Activated T-cell treated with anti-CD3 and anti-CD28 coated beads for 24 hours (primary cell): ENCODE results near the gene RAD51B.

Source experiments
- DNase-seq: peaks from one replicate; pipeline ENCODE4 v3.0.0-alpha.2; 2020; ENCODE audit warnings: low read depth

RAD51B gene

DNA sequence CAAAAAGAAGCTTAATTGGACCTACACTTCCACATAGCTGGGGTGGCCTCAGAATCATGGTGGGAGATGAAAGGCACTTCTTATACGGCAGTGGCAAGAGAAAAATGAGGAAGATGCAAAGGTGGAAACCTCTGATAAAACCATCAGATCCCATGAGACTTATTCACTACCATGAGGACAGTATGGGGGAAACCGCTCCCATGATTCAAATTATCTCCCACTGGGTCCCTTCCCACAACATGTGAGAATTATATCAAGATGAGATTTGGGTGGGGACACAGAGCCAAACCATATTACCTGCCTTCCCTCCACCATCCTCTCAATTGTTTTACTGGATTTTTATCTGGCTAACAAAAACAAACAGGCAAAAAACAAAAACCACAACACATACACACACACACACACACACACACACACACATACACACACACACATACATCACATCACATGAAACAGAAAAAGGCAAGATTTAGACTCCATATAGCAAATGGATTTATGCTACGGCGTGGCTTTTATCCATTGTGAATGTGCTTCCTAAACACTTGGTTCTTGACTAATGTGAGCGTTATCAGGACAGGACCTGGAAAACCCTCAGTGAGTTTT lies 906.6 kb downstream of the RAD51B start:
- DNase-seq: no peak

- no peak for DNase-seq
These were observed 907.9 kb downstream of the RAD51B start for GRCh38 chr14:68727315-68728047.

- DNase-seq: no peak
These were observed 908.9 kb downstream of the RAD51B start for GRCh38 chr14:68728342-68729106.

DNA sequence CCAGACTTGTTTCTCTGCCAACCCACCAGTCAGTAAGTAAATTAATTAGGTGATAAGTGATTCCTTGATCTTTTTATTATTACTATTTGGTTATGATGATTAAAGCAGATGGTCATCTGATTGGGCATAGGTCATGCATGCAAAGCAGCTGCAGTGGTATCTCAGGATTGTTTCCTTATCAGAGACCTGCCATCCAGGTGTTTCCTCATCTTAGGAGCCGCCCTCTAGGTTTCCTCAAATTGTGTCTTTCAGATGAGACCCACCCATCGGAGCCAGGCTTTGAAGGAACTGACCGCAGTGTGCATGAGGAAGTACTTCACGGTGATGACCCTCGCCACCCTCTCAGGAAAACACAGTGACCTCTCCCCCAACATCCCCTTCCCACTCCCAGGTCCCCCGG lies 910.0 kb downstream of the RAD51B start:
- DNase-seq: no peak

- no peak for DNase-seq
These were observed 910.8 kb downstream of the RAD51B start for GRCh38 chr14:68730348-68730747.

GRCh38 chr14:68730811-68731425 lies 911.3 kb downstream of the RAD51B start:
- DNase-seq: no peak

DNA sequence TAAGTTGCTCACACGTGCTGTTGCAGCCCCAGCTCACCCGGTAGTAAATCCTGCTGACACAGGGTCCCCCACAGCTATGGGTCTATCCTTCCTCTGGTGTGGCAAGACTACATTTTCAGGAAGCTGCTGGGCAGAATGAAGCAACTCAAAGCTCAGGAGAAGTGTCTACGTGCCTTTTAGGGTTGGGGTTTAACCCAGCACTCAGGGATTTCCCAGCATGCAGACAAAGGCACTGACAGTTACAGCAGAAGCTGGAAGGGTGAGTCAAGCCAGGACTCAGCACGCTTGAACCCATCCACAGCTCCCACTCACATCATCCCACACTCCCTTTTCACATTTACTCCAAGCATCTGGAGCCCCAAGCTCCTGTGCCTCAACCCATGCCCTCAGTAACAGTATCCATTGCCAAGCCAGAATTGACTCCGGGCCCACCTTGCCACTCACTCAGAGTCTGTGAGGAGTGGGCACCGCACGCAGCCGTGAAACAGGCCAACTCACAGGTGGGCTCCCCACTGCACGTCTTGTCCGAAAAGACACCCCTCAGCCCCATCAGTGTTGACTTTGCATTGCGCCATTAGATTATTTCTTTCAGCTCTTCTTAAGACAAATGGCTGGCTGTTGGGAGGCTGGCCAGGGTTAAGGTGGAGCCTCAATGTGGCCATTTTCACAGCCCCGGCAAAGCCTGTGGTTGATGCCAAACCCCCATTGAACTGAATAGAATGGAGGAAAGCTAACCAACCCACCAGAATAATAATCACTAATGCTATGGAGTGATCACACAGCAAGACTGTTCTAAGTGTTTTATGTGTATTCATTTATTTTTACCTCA lies 913.7 kb downstream of the RAD51B start:
- DNase-seq: no peak

- peak; percentile 27 for DNase-seq
These were observed 914.7 kb downstream of the RAD51B start for GRCh38 chr14:68734231-68734732.

DNA sequence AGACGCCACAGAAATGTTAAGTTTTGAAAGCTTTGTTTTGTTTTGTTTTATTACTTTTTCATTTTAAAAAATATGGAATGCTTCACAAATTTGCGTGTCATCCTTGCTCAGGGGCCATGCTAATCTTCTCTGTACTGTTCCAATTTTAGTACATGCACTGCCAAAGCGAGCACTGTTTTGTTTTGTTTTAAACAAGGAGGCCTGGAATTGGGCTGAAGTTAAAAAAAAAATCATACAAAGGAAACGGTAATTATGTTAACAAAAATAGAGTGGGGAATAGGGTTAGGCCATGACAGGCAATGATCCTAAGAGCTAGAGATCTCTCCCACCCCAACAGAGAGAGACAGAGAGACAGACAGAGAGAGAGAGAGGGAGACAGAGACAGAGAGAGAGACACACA lies 916.3 kb downstream of the RAD51B start:
- DNase-seq: no peak

DNA sequence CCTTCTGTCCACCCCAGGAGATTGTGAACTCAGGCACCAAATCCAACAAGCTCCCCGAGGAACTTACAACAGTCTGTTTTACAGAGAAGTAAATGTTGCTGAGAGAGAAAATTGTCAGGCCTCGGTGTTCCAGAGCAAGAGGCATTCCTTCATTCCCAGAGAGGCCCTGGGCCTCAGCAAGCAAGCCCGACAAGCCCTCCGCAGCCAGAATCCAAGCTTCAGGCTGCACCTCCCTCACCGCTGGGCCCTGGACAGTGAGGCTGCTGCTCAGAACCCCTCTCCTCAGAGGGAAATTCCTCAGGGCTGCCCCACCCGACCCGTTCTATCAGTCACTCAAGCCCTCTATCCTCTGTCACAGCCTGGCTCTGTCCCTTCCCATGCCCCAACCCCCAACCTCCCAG lies 916.9 kb downstream of the RAD51B start:
- no peak for DNase-seq

DNA sequence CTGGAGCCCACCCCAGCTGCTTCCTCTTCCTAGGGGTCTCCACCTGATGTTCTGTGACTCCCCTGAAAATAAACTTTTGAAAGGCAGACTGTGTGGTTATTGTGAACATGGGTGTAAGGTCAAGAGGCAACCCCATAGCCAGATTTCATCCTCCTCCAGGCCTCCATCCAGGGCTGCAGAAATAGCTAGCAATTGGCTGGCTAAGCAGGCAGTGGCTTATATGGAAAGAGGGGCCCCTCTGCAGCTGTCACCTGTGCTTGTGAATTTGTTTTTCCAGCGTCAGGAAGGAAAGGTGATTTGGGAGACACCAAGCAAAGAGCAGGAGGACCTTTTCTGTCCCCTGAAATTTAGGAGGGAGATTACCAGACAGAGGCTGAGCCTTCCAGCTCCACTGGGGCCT lies 917.5 kb downstream of the RAD51B start:
- DNase-seq: no peak

GRCh38 chr14:68738559-68738958 lies 919.0 kb downstream of the RAD51B start:
- DNase-seq: no peak

DNA sequence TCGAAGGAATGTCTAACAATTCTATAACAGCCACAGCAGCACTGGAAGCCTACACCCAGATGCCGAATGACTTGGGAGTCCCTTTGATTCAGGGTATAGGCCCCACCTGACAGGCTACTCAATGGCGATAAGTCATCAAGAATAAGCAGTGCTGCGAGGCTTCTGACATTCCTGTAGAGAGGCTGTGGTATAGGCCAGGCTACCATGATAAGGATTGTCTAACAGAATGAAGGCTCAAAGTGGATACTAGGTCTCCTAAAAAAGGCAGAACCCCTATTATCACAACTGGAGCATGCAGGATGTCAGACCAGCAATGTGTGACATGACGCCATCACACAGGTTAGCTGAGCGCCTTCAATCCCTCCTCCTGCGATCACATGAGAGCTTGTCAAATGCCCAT lies 920.1 kb downstream of the RAD51B start:
- no peak for DNase-seq

GRCh38 chr14:68740788-68741476 lies 921.4 kb downstream of the RAD51B start:
- DNase-seq: no peak

GRCh38 chr14:68741477-68741791 lies 921.9 kb downstream of the RAD51B start:
- no peak for DNase-seq

DNA sequence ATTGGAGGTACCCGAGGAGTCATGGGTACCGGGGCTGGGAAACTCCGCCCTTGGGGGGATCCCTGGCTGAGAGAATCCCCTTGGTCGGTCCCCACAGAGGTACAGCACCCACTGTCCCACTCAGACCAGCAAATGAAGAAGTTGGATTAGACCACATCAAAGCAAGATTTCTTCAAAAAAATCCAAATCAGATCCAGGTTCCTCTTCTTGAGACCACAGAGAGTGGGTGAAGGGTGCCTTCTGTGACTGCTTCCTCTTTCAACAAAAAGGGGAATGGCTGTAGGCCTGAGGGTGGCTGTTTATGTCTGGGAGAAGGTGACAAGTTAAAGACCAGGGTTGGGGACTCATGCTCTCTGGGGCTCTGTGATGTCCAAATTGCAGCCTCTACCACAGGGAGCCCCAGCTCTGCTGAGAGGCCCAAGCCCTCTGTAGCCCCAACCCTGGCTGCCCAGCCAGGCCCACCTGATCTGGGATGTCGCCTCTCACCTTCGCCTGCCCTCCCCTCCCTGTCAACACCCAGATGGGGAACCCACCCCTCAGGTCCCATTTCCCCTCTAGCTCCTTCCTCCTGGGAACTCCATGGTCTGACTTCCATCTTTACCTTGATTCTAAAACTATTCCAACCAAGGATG lies 922.4 kb downstream of the RAD51B start:
- DNase-seq: no peak

DNA sequence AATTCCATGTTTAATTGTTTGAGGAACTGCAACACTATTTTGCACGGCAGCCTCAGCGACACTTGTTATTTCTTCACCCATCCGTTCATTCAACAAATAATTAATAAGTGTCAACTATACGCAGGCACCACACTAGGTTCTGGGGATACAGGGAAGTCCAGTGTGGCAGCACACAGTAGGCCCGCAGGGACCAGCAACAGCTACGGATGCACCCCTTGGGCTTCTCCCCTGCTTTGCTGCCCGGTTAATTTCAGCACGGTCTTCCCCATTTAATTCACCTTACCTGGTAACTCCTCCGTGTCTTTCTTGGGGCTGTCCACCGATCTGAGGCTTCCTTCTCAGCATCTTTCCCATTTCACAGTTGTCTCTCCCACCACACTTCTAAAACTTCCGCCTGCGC lies 925.0 kb downstream of the RAD51B start:
- DNase-seq: no peak

GRCh38 chr14:68747393-68747792 lies 927.8 kb downstream of the RAD51B start:
- no peak for DNase-seq

DNA sequence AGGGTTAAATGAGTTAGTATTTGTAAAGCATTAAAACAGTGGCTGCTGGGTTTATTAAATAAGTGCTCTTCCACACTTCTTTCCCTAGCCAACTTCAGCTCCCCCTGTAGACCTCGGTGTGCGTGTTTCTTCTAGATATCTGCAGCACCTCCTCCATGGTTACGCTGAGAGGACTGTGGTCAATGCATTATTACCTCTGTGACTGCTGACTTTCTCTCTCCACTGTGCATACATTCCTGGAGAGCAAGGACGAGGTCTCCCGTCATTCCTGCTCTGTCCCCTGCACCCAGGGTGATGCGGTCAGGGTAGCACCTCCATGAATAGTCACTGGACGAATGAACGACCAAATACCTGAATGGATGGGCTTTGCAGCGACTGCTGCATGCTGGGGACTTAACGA lies 928.7 kb downstream of the RAD51B start:
- no peak for DNase-seq

DNA sequence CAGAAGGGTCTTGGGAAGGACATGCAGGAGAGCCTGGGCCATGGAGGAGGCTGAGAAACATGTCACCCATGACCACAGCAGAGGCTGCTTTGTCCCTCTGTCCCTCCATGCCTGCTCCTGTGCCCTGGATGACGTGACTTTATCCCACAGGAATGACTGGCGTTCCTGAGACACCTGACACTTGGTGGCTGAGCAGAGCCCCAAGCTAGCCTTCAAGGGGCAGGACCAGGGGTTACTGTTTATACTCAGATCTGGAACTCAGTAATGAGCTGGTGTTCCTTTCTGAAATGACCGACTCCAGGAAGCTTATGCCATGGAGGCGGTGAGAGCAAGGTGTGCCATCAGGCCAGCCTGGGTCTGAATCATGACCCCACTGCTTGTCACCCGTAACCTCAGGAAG lies 929.1 kb downstream of the RAD51B start:
- no peak for DNase-seq
